Activated CD8-positive, alpha-beta memory T cell treated with anti-CD3 and anti-CD28 coated beads for 1 hour (primary cell): ENCODE data around the gene CHST4.
"Not testable (repeated sequence)": the region's sequence is repeated elsewhere in the genome, so short reads cannot be mapped to it uniquely, and the experiment has no call there.

ENCODE experiments used
- DNase-seq, 2 donors: peaks; one replicate each; pipeline ENCODE4 v3.0.0-alpha.2; 2020; ENCODE audit warnings: low read depth in 1 of 2; ENCODE audit errors: extremely low read depth in 1 of 2

Gene CHST4

GRCh38 chr16:71569621-71570020 lies 43.4 kb downstream of the CHST4 start:
- no peak for DNase-seq

- no peak for DNase-seq
Observed at GRCh38 chr16:71570144-71570543, 43.9 kb downstream of the CHST4 start.

- DNase-seq: no peak
Observed at GRCh38 chr16:71572497-71573116, 46.4 kb downstream of the CHST4 start.

GRCh38 chr16:71573387-71574094 lies 47.3 kb downstream of the CHST4 start:
- DNase-seq: no peak

GRCh38 chr16:71574702-71575101 lies 48.5 kb downstream of the CHST4 start:
- no peak for DNase-seq

GRCh38 chr16:71576971-71577370 lies 50.7 kb downstream of the CHST4 start, which contains the start of gene TAT:
Gene TAT, minus strand, starts transcription at chr16:71577092. Its CDS starts 677 bp downstream, at chr16:71576415.
- no peak for DNase-seq

GRCh38 chr16:71582553-71582848 lies 56.3 kb downstream of the CHST4 start:
- not testable (repeated sequence) for DNase-seq

GRCh38 chr16:71584543-71585317 lies 58.5 kb downstream of the CHST4 start:
- DNase-seq: no peak

- DNase-seq: no peak
Observed at GRCh38 chr16:71585318-71585703, 59.1 kb downstream of the CHST4 start.
